Fibroblast of the aortic adventitia (primary cell): ENCODE results near the gene MLEC. TPM values are rescaled to one million over a fixed set of nuclear protein-coding genes. Genes with fewer than 3 reads are reported as not detected.

ENCODE experiments used
- DNase-seq: peaks from one replicate; pipeline ENCODE4 v3.0.0-alpha.2; 2010; ENCODE audit warnings: low read depth
- H3K4me3 ChIP-seq: 2 replicates; pipeline ENCODE4 v1.5.1; 2011; ENCODE audit warnings: low read depth, mild to moderate bottlenecking, control low read depth, low read length, moderate library complexity
- CTCF ChIP-seq: IDR thresholded peaks from 2 replicates; pipeline ENCODE4 v1.5.1; 2011; ENCODE audit warnings: mild to moderate bottlenecking, low read length, control low read depth, inconsistent platforms; ENCODE audit not compliant: insufficient read depth
- total RNA-seq: library from RNA; depleted of rRNA; stranded (reverse); fragments of >200 nt; gene quantifications from 2 replicates; pipeline ENCODE4 v1.2.3, GENCODE V29; 2012; ENCODE audit warnings: low replicate concordance

MLEC gene
- total RNA-seq, 1 donor, result 77.1 TPM

- no peak for TF ChIP-seq CTCF
- peak; percentile 40 for DNase-seq
- H3K4me3 ChIP-seq, result peak within 1 kb of the TSS; percentile 80
These were observed 23.3 kb downstream of the MLEC start, which contains the start of gene UNC119B for GRCh38 chr12:120710031-120710804. Gene UNC119B, plus strand, starts transcription at chr12:120710458. Its CDS starts 17 bp downstream, at chr12:120710475.

GRCh38 chr12:120710805-120711296, 23.9 kb downstream of the MLEC start:
- no peak for DNase-seq
- TF ChIP-seq CTCF, result no peak
- peak overlapping the region; percentile 80 for H3K4me3 ChIP-seq

GRCh38 chr12:120711411-120711810, 24.5 kb downstream of the MLEC start:
- peak overlapping the region; percentile 80 for H3K4me3 ChIP-seq
- TF ChIP-seq CTCF, result no peak
- DNase-seq, result no peak

- no peak for DNase-seq
These were observed 25.7 kb downstream of the MLEC start for GRCh38 chr12:120712610-120713009.

GRCh38 chr12:120713861-120714482, 27.0 kb downstream of the MLEC start:
- peak; percentile 86 for DNase-seq
- peak; percentile 87 for TF ChIP-seq CTCF
- no peak overlapping the region for H3K4me3 ChIP-seq

More at GRCh38 chr12:120712610-120713009, 25.7 kb downstream of the MLEC start:
- H3K4me3 ChIP-seq, result no peak overlapping the region
- TF ChIP-seq CTCF, result no peak

GRCh38 chr12:120718055-120718454, 31.1 kb downstream of the MLEC start:
- H3K4me3 ChIP-seq, result no peak overlapping the region
- TF ChIP-seq CTCF, result no peak
- DNase-seq, result no peak
